Transverse colon (tissue), 3 donors: ENCODE measurements around the gene DMD.

Experiments used
- POLR2A ChIP-seq: fragments of 450-650 bp; IDR thresholded peaks from one replicate; pipeline ENCODE4 v1.6.1; 2016; ENCODE audit warnings: antibody characterized with exemption, mild to moderate bottlenecking, moderate library complexity
- TF ChIP-seq, protein P1 (sequence below), 5 experiments: fragments of 200-600 bp in 3 of 5; fragments of 450-650 bp in 2 of 5; sonication (generic) in 3 of 5; IDR thresholded peaks; 1 replicate in 2 of 5; 2 replicates in 3 of 5; pipeline ENCODE4 v1.5.1; 2016 to 2017; ENCODE audit warnings: antibody characterized with exemption in 5 of 5, inconsistent platforms in 3 of 5, mild to moderate bottlenecking in 2 of 5, moderate library complexity in 1 of 5

DNA sequence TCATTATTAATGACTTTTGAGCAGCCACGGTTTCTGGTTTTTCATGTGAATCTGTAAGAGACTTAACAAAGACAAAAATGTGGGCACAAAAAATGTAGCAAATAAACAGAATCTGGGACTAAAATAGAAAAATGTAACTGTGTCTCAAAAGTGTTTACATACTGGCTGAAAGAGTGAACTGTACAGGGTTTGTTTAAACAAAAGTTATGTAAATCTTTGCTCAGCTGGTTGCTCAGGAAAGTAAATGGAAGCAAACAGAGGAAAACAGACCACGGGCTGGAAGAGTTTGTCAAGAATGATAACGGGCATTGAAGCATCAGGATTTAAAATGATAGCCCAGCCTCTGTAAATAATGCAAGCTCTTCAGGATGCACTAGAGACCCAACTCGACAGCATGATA, 1217.7 kb downstream of the DMD start:
- TF ChIP-seq, protein P1, sequence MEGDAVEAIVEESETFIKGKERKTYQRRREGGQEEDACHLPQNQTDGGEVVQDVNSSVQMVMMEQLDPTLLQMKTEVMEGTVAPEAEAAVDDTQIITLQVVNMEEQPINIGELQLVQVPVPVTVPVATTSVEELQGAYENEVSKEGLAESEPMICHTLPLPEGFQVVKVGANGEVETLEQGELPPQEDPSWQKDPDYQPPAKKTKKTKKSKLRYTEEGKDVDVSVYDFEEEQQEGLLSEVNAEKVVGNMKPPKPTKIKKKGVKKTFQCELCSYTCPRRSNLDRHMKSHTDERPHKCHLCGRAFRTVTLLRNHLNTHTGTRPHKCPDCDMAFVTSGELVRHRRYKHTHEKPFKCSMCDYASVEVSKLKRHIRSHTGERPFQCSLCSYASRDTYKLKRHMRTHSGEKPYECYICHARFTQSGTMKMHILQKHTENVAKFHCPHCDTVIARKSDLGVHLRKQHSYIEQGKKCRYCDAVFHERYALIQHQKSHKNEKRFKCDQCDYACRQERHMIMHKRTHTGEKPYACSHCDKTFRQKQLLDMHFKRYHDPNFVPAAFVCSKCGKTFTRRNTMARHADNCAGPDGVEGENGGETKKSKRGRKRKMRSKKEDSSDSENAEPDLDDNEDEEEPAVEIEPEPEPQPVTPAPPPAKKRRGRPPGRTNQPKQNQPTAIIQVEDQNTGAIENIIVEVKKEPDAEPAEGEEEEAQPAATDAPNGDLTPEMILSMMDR (IDR thresholded peaks at IDR 0.05): no peak
- no peak for TF ChIP-seq POLR2A
